Measurements from ENCODE around the gene SKIDA1.

The SKIDA1 gene

DNA sequence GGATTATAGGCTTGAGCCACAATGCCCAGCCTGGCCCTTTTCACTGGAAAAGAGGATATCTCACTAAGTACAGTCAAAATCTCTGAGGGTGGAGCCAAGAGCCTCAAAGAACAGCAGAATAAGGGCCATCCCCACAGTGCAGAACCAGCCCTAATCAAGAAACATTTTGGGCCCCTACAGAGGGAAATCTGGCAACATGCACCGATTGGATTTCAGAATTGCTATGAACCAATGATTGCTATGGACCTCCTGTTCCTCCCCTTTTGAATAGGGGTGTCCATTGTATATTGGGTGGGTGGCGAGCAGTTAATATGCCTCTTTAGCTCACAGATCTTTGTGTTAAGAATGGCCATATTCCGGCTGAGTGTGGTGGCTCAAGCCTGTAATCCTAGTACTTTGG is 42.7 kb downstream of the SKIDA1 start:
- DNase-seq (ENCODE audit: low read depth), result no peak

DNA sequence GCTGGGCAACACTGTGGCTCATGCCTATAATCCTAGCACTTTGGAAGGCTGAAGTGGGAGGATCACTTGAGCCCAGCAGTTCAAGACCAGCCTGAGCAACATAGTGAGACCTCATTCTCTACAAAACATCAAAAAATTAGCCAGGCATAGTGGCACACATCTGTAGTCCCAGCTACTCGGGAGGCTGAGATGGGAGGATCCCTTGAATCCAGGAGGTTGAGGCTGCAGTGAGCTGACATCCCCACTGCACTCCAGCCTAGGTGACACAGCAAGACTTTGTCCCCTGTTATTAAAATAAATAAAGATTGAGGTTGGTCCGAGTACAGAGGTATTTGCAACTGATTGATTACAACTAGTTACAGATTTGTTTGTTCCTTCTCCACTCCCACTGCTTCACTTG is 44.1 kb downstream of the SKIDA1 start:
- no peak for DNase-seq (ENCODE audit: low read depth)

DNA sequence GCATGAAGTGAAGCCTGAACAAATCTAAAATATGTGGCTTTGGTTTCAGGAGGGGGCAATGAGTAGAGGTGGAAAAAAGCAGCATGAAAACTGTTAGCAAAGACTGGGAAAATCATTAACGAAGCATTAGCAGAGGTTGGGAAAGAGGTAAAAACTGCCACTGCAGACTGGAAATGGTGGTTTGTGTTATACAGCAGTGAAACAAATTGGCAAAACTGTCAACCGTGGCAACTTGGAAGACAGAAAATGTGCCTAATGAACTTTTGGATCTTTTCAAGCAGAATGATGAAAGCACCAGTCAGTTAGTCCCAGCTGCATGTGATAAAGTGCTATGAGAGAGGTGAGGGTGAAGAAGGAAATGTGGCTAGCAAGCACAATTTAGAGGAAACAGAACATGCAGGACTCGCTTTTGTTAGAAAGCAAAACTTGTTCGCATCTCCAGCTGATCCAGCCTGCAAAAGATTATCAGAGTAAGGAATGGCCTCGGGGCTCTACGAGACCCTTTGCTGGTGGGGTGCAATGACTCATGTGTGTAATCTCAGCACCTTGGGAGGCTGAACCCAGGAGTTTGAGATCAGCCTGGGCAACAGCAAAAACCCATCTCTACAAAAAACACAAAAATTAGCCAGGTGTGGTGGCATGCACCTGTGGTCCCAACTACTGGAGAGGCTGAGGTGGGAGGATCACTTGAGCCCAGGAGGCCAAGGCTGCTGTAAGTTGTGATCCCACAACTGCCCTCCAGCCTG is 45.7 kb downstream of the SKIDA1 start:
- no peak for DNase-seq (ENCODE audit: low read depth)

GRCh38 chr10:21475393-21475792 is 50.1 kb downstream of the SKIDA1 start:
- DNase-seq (ENCODE audit: low read depth), result no peak

DNA sequence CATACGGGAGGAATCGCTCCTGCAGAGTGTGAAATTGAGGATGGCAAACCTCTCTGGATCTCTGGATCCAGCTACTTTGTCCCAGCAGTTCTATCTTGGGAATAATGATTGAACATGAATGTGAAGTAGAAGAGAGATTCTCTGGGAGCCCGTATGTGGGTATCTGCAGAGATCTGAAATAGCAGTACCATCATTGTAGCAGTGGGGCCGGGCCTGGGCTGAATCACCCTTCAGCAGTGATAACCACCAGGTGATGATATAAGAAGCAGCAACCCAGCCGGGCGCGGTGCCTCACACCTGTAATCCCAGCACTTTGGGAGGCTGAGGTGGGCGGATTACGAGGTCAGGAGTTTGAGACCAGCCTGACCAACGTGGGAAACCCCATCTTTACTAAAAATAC is 51.9 kb downstream of the SKIDA1 start:
- DNase-seq (ENCODE audit: low read depth), result no peak

- no peak for DNase-seq (ENCODE audit: low read depth)
Observed at GRCh38 chr10:21473135-21473534, 52.3 kb downstream of the SKIDA1 start.

- DNase-seq (ENCODE audit: low read depth), result no peak
Observed at GRCh38 chr10:21468086-21468485, 57.4 kb downstream of the SKIDA1 start.

DNA sequence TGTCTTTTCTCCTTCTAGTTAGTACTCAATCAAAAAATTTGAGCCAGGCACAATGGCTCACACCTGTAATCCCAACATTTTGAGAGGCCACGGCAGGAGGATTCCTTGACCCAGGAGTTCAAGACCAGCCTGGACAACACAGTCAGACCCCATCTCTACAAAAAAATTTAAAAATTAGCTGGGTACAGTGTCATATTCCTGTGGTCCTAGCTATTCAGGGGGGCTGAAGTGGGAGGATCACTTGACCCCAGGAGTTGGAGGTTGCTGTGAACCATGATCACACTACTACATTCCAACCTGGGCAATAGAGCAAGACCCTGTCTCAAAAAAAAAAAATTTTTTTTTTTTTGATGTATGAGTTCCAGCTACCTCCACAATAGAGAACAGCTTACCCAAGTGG is 57.8 kb downstream of the SKIDA1 start:
- DNase-seq (ENCODE audit: low read depth), result no peak

DNA sequence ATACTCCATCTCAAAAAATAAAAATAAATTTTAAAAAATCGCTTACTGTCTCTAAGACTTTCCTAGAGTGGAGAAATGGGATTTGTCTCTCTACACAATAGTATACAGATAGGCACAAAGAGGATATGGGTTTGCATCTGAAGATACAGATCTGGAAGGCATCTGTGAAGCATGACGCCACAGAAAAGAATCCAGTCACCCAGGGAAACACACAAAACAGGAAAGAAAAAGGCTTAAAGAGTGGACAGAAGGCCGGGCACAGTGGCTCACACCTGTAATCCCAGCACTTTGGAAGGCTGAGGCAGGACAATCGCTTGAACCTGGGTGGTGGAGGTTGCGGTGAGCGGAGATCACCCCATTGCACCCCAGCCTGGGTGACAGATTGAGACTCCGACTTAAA is 61.3 kb downstream of the SKIDA1 start:
- peak; percentile 41 for DNase-seq (ENCODE audit: low read depth)
